K562 (cell line): ENCODE data around the gene DYRK1A. TPM values are rescaled to one million over a fixed set of nuclear protein-coding genes. Genes with fewer than 3 reads are reported as not detected.

Source experiments
- BCL6 ChIP-seq: fragments of 250-450 bp; sonication (Bioruptor Pico); IDR thresholded peaks from 2 replicates; pipeline ENCODE4 v1.4.0; 2020
- CHD2 ChIP-seq: IDR thresholded peaks from 2 replicates; pipeline ENCODE4 v1.6.1; 2011; ENCODE audit warnings: low read depth, low read length
- CREM ChIP-seq: IDR thresholded peaks from 2 replicates; pipeline ENCODE4 v1.6.1; 2014; ENCODE audit warnings: antibody characterized with exemption, low read depth
- DDX20 ChIP-seq: fragments of 450-650 bp; IDR thresholded peaks from 2 replicates; pipeline ENCODE4 v1.6.1; 2016; ENCODE audit warnings: missing genetic modification characterization, low read depth, mild to moderate bottlenecking, missing compliant biosample characterization, moderate library complexity
- EP400 ChIP-seq: fragments of 450-650 bp; IDR thresholded peaks from 2 replicates; pipeline ENCODE4 v1.6.1; 2017; ENCODE audit warnings: antibody characterized with exemption, mild to moderate bottlenecking, moderate library complexity
- ESRRA ChIP-seq: fragments of 450-650 bp; IDR thresholded peaks from 2 replicates; pipeline ENCODE4 v1.6.1; 2014; ENCODE audit warnings: low read depth, mild to moderate bottlenecking, moderate library complexity, borderline replicate concordance
- HSF4 ChIP-seq: fragments of 250-450 bp; sonication (Bioruptor Pico); IDR thresholded peaks from 2 replicates; pipeline ENCODE4 v2.1.2; 2022; ENCODE audit warnings: mild to moderate bottlenecking, moderate library complexity, borderline replicate concordance
- KLF13 ChIP-seq: fragments of 450-650 bp; IDR thresholded peaks from 2 replicates; pipeline ENCODE4 v1.6.1; 2016; ENCODE audit warnings: missing genetic modification characterization, low read depth, mild to moderate bottlenecking, missing compliant biosample characterization, moderate library complexity, borderline replicate concordance
- MECOM ChIP-seq: fragments of 250-450 bp; sonication (Bioruptor Pico); IDR thresholded peaks from 2 replicates; pipeline ENCODE4 v1.8.0; 2022; ENCODE audit warnings: inconsistent platforms
- MITF ChIP-seq: IDR thresholded peaks from 2 replicates; pipeline ENCODE4 v1.6.1; 2014; ENCODE audit warnings: antibody characterized with exemption
- NCOA6 ChIP-seq: fragments of 450-650 bp; IDR thresholded peaks from 2 replicates; pipeline ENCODE4 v1.6.1; 2017; ENCODE audit warnings: mild to moderate bottlenecking
- RAD21 ChIP-seq, 2 experiments: fragments of 250-450 bp in 1 of 2; fragments of 450-650 bp in 1 of 2; sonication (Bioruptor Pico) in 1 of 2; formaldehyde crosslinking in 1 of 2; IDR thresholded peaks in 1 of 2; conservative IDR thresholded peaks in 1 of 2; 2 replicates each; pipeline versions ENCODE4 v1.4.0 to v1.8.0; 2020 to 2022; ENCODE audit warnings: mild to moderate bottlenecking in 2 of 2, moderate library complexity in 1 of 2
- RBM22 ChIP-seq: fragments of 200-400 bp; formaldehyde crosslinking; IDR thresholded peaks from 2 replicates; pipeline ENCODE4 v1.6.1; 2018; ENCODE audit warnings: low read length, low read depth; ENCODE audit not compliant: poor library complexity, severe bottlenecking
- RFX1 ChIP-seq: fragments of 450-650 bp; IDR thresholded peaks from 2 replicates; pipeline ENCODE4 v1.6.1; 2016; ENCODE audit warnings: mild to moderate bottlenecking, moderate library complexity
- SFPQ ChIP-seq: fragments of 200-400 bp; formaldehyde crosslinking; IDR thresholded peaks from 2 replicates; pipeline ENCODE4 v1.6.1; 2017; ENCODE audit warnings: mild to moderate bottlenecking, low read depth, low read length, moderate library complexity
- SPI1 ChIP-seq: IDR thresholded peaks from 2 replicates; pipeline ENCODE4 v1.6.1; 2011; ENCODE audit warnings: low read depth, low read length, control low read depth, borderline replicate concordance
- SRSF1 ChIP-seq: fragments of 200-400 bp; formaldehyde crosslinking; IDR thresholded peaks from 2 replicates; pipeline ENCODE4 v1.6.1; 2017; ENCODE audit warnings: mild to moderate bottlenecking, low read depth, low read length, moderate library complexity
- XRCC4 ChIP-seq: IDR thresholded peaks from one replicate; pipeline ENCODE4 v1.6.1; 2011; ENCODE audit not compliant: insufficient read depth, insufficient read length; ENCODE audit errors: extremely low read depth
- ZC3H4 ChIP-seq: sonication (generic); formaldehyde crosslinking; IDR thresholded peaks from 2 replicates; pipeline ENCODE4 v1.9.0; 2021; ENCODE audit warnings: missing genetic modification reagents, borderline replicate concordance
- ZNF175 ChIP-seq: fragments of 200-800 bp; sonication (Bioruptor generic); IDR thresholded peaks from 2 replicates; pipeline ENCODE4 v1.6.1; 2016; ENCODE audit warnings: low read depth, mild to moderate bottlenecking, missing genetic modification characterization, missing compliant biosample characterization
- ZNF224 ChIP-seq: sonication (generic); formaldehyde crosslinking; IDR thresholded peaks from 2 replicates; pipeline ENCODE4 v1.8.0; 2022; ENCODE audit warnings: mild to moderate bottlenecking, missing genetic modification reagents
- polyA plus RNA-seq, 8 experiments: library from polyadenylated mRNA; depleted of rRNA in 4 of 8; stranded (reverse) in 5 of 8; unstranded in 3 of 8; fragments of >200 nt; fragmentation: Nextera tagmentation in 2 of 8; fragmentation: Illumina TruSeq in 1 of 8; extraction: Ambion mirVana in 2 of 8; extraction: Trizol in 1 of 8; gene quantifications; 2 replicates each; pipeline versions ENCODE4 v1.2.1 to v1.2.3, GENCODE V29; 2011 to 2014; ENCODE audit warnings: inconsistent platforms in 1 of 8, missing spikeins in 1 of 8
- total RNA-seq, 7 experiments: library from RNA; depleted of rRNA in 6 of 7; stranded (reverse); fragments of >200 nt in 6 of 7; fragmentation: Illumina TruSeq in 2 of 7; extraction: Trizol in 2 of 7; gene quantifications; 2 replicates each; pipeline versions ENCODE4 v1.2.1 to v1.2.3, GENCODE V29; 2011 to 2021; ENCODE audit warnings: low replicate concordance in 1 of 7
- TF ChIP-seq, protein P1 (sequence below): sonication (generic); formaldehyde crosslinking; IDR thresholded peaks from 2 replicates; pipeline ENCODE4 v1.9.0; 2022; ENCODE audit warnings: mild to moderate bottlenecking, missing genetic modification reagents
- TF ChIP-seq, protein P2 (sequence below), 2 experiments: fragments of 450-650 bp; conservative IDR thresholded peaks; 2 replicates each; pipeline ENCODE4 v1.6.1; 2017; ENCODE audit warnings: mild to moderate bottlenecking in 2 of 2, moderate library complexity in 2 of 2

Gene DYRK1A
- total and polyA plus RNA-seq, 9 of the 15 experiments (the other 6 are each of a cell fraction or from before 2014, with no cell fraction given), result 3.7 to 64.8 (median 42.3) TPM

- TF ChIP-seq MITF, result peak; percentile 94
- TF ChIP-seq ESRRA, result peak; percentile 41; the same call in 1 of the 2 replicates
- TF ChIP-seq ZNF175 (CRISPR knock-in tag), result no peak
- TF ChIP-seq, protein P1, sequence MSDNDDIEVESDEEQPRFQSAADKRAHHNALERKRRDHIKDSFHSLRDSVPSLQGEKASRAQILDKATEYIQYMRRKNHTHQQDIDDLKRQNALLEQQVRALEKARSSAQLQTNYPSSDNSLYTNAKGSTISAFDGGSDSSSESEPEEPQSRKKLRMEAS, result peak; percentile 65
- peak; percentile 100 for TF ChIP-seq RBM22
- TF ChIP-seq EP400, result peak; percentile 89
- TF ChIP-seq KLF13 (tag), result peak; percentile 9; the same call in 1 of the 2 replicates
- TF ChIP-seq HSF4 (CRISPR knock-in tag), result no peak
- no peak for TF ChIP-seq NCOA6
- peak; percentile 9 to 11; a peak in 1 of 4 replicates for TF ChIP-seq RAD21 (CRISPR knock-in tag; conservative IDR thresholded peaks at IDR 0.05 in 1 of 2, IDR thresholded peaks at IDR 0.05 in 1 of 2)
- no peak for TF ChIP-seq ZNF224 (CRISPR knock-in tag)
- TF ChIP-seq MECOM, result no peak
- TF ChIP-seq RFX1, result peak; percentile 100
- no peak for TF ChIP-seq SFPQ
- TF ChIP-seq, protein P2, sequence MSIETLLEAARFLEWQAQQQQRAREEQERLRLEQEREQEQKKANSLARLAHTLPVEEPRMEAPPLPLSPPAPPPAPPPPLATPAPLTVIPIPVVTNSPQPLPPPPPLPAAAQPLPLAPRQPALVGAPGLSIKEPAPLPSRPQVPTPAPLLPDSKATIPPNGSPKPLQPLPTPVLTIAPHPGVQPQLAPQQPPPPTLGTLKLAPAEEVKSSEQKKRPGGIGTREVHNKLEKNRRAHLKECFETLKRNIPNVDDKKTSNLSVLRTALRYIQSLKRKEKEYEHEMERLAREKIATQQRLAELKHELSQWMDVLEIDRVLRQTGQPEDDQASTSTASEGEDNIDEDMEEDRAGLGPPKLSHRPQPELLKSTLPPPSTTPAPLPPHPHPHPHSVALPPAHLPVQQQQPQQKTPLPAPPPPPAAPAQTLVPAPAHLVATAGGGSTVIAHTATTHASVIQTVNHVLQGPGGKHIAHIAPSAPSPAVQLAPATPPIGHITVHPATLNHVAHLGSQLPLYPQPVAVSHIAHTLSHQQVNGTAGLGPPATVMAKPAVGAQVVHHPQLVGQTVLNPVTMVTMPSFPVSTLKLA (conservative IDR thresholded peaks at IDR 0.05), result peak; percentile 76 to 81
- no peak for TF ChIP-seq DDX20
- peak; percentile 88 for TF ChIP-seq CREM
- no peak for TF ChIP-seq SRSF1
- TF ChIP-seq BCL6 (CRISPR knock-in tag), result no peak
- TF ChIP-seq ZC3H4, result peak; percentile 84; the same call in 1 of the 2 replicates
- TF ChIP-seq CHD2, result peak; percentile 54; the same call in 1 of the 2 replicates
- TF ChIP-seq XRCC4, result no peak
- TF ChIP-seq SPI1, result no peak
Observed at GRCh38 chr21:37366482-37367316, at the start of gene DYRK1A (continued).
